ENCODE measurements around the gene RRAGC.

DNA sequence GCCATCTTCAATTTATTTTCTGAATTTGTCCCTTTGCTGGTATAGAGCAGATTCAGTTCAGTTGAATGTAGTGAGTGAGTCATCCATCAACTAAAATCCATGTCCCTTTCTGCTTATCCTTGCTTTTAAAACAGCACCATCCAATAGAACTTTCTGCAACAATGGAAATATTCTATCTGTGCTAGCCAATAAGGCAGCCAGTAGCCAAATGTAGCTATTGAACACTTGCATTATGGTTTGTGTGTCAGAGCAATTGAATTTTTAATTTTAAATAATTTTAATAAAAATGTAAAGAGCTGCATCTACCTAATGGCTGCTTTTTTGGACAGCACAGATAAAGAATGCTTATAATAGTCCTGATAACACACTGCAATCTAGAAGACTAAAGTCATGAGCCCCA lies 21.9 kb upstream of the RRAGC start, which contains the start of gene GJA9:
- TF ChIP-seq, protein P1, sequence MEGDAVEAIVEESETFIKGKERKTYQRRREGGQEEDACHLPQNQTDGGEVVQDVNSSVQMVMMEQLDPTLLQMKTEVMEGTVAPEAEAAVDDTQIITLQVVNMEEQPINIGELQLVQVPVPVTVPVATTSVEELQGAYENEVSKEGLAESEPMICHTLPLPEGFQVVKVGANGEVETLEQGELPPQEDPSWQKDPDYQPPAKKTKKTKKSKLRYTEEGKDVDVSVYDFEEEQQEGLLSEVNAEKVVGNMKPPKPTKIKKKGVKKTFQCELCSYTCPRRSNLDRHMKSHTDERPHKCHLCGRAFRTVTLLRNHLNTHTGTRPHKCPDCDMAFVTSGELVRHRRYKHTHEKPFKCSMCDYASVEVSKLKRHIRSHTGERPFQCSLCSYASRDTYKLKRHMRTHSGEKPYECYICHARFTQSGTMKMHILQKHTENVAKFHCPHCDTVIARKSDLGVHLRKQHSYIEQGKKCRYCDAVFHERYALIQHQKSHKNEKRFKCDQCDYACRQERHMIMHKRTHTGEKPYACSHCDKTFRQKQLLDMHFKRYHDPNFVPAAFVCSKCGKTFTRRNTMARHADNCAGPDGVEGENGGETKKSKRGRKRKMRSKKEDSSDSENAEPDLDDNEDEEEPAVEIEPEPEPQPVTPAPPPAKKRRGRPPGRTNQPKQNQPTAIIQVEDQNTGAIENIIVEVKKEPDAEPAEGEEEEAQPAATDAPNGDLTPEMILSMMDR (IDR thresholded peaks at IDR 0.05): no peak
- TF ChIP-seq POLR2A (IDR thresholded peaks at IDR 0.05): no peak
